HepG2 (cell line): Measurements from ENCODE around the gene LRRC45. TPM values are rescaled to one million over a fixed set of nuclear protein-coding genes. Genes with fewer than 3 reads are reported as not detected.

Experiments used
- AGO2 ChIP-seq: fragments of 200-400 bp; formaldehyde crosslinking; optimal IDR thresholded peaks from 2 replicates; pipeline ENCODE3; 2017; ENCODE audit warnings: mild to moderate bottlenecking, low read depth, low read length, moderate library complexity
- ARID3A ChIP-seq: IDR thresholded peaks from 2 replicates; pipeline ENCODE4 v1.6.1; 2012; ENCODE audit warnings: low read depth, low read length, improper control_type of control experiment
- FOXP4 ChIP-seq: sonication (generic); formaldehyde crosslinking; IDR thresholded peaks from 2 replicates; pipeline ENCODE4 v1.4.0; 2020; ENCODE audit warnings: missing genetic modification reagents
- KDM3A ChIP-seq: IDR thresholded peaks from 2 replicates; pipeline ENCODE4 v1.6.1; 2018; ENCODE audit warnings: low read depth, missing compliant biosample characterization
- MAF1 ChIP-seq: sonication (generic); formaldehyde crosslinking; IDR thresholded peaks from 2 replicates; pipeline ENCODE4 v1.5.0; 2020; ENCODE audit warnings: missing genetic modification reagents, borderline replicate concordance
- NR1H2 ChIP-seq: sonication (generic); formaldehyde crosslinking; IDR thresholded peaks from 2 replicates; pipeline ENCODE4 v1.8.1; 2022; ENCODE audit warnings: low read depth, missing genetic modification reagents, borderline replicate concordance
- RFXAP ChIP-seq: sonication (generic); formaldehyde crosslinking; IDR thresholded peaks from 2 replicates; pipeline ENCODE4 v1.4.0; 2020; ENCODE audit warnings: missing genetic modification reagents, borderline replicate concordance
- ZBTB4 ChIP-seq: sonication (generic); formaldehyde crosslinking; IDR thresholded peaks from 2 replicates; pipeline ENCODE4 v1.4.0; 2020; ENCODE audit warnings: missing genetic modification reagents, mild to moderate bottlenecking, borderline replicate concordance
- ZBTB8A ChIP-seq: sonication (generic); formaldehyde crosslinking; IDR thresholded peaks from 2 replicates; pipeline ENCODE4 v1.4.0; 2020; ENCODE audit warnings: mild to moderate bottlenecking, low read depth, missing genetic modification reagents, borderline replicate concordance
- ZNF292 ChIP-seq: sonication (generic); formaldehyde crosslinking; IDR thresholded peaks from 2 replicates; pipeline ENCODE4 v1.8.1; 2022; ENCODE audit warnings: mild to moderate bottlenecking, low read depth, missing genetic modification reagents, borderline replicate concordance
- ZNF329 ChIP-seq: sonication (generic); formaldehyde crosslinking; IDR thresholded peaks from 2 replicates; pipeline ENCODE4 v1.9.0; 2021; ENCODE audit warnings: low read depth, mild to moderate bottlenecking, missing genetic modification reagents
- ZNF609 ChIP-seq: sonication (generic); formaldehyde crosslinking; IDR thresholded peaks from 2 replicates; pipeline ENCODE4 v1.4.0; 2020; ENCODE audit warnings: mild to moderate bottlenecking, missing genetic modification reagents, borderline replicate concordance
- ZNF713 ChIP-seq: sonication (generic); formaldehyde crosslinking; IDR thresholded peaks from 2 replicates; pipeline ENCODE4 v1.4.0; 2020; ENCODE audit warnings: mild to moderate bottlenecking, missing genetic modification reagents
- ZNF775 ChIP-seq: sonication (generic); formaldehyde crosslinking; IDR thresholded peaks from 2 replicates; pipeline ENCODE4 v1.4.0; 2020; ENCODE audit warnings: missing genetic modification reagents, mild to moderate bottlenecking, moderate library complexity, borderline replicate concordance
- ZNF776 ChIP-seq: sonication (generic); formaldehyde crosslinking; IDR thresholded peaks from 2 replicates; pipeline ENCODE4 v1.4.0; 2020; ENCODE audit warnings: mild to moderate bottlenecking, missing genetic modification reagents
- polyA plus RNA-seq, 8 experiments: library from polyadenylated mRNA; depleted of rRNA in 3 of 8; stranded (reverse) in 7 of 8; unstranded in 1 of 8; fragments of >200 nt; fragmentation: Illumina TruSeq in 4 of 8; extraction: Trizol in 4 of 8; gene quantifications; 2 replicates each; pipeline versions ENCODE4 v1.2.1 to v1.2.3, GENCODE V29; 2011 to 2016; ENCODE audit warnings: low read depth in 4 of 8, missing spikeins in 1 of 8, mixed read lengths in 1 of 8; ENCODE audit not compliant: insufficient read depth in 1 of 8
- total RNA-seq, 5 experiments: library from RNA; depleted of rRNA; stranded (reverse); fragments of >200 nt; fragmentation: Illumina TruSeq; extraction: Trizol; gene quantifications; 2 replicates each; pipeline ENCODE4 v1.2.3, GENCODE V29; 2016; ENCODE audit warnings: low read depth in 1 of 5

LRRC45 gene
- total and polyA plus RNA-seq, 2 of the 13 experiments (the other 11 are each of a cell fraction or from before 2014, with no cell fraction given), result 11.6 to 48.1 TPM

- TF ChIP-seq ARID3A (no peak), ZNF329 (no peak), ZNF713 (CRISPR knock-in tag) (no peak), KDM3A (CRISPR knock-in tag) (0 out of 2 replicates have a peak, but pooled peaks have one; percentile 25), AGO2 (peak; percentile 97), NR1H2 (CRISPR knock-in tag) (no peak), ZBTB4 (CRISPR knock-in tag) (no peak), ZNF609 (peak; percentile 52; the same call in 1 of the 2 replicates), ZNF775 (CRISPR knock-in tag) (no peak), ZNF292 (CRISPR knock-in tag) (no peak), RFXAP (CRISPR knock-in tag) (0 out of 2 replicates have a peak, but pooled peaks have one; percentile 13), ZNF776 (CRISPR knock-in tag) (no peak), FOXP4 (CRISPR knock-in tag) (peak; percentile 67), MAF1 (CRISPR knock-in tag) (no peak), ZBTB8A (CRISPR knock-in tag) (no peak)
Observed at GRCh38 chr17:82015311-82015971, 7.7 kb upstream of the LRRC45 start (continued).
